HFFc6 (cell line): ENCODE results near the gene FAM117A. TPM values are rescaled to one million over a fixed set of nuclear protein-coding genes. Genes with fewer than 3 reads are reported as not detected.

ENCODE experiments used
- DNase-seq: peaks from one replicate; pipeline ENCODE4 v3.0.0-alpha.2; 2018
- H3K27ac Mint-ChIP-seq: 2 replicates; pipeline ENCODE4 v1.8.0; 2020; ENCODE audit warnings: mild to moderate bottlenecking, mixed read lengths
- H3K27me3 Mint-ChIP-seq: 2 replicates; pipeline ENCODE4 v1.8.0; 2021; ENCODE audit warnings: mild to moderate bottlenecking, moderate library complexity, mixed read lengths; ENCODE audit not compliant: insufficient read depth
- H3K36me3 Mint-ChIP-seq: 2 replicates; pipeline ENCODE4 v1.8.0; 2021; ENCODE audit warnings: low read depth, mixed read lengths
- H3K4me1 Mint-ChIP-seq: 2 replicates; pipeline ENCODE4 v1.8.0; 2020; ENCODE audit warnings: low read depth, mixed read lengths
- H3K4me3 Mint-ChIP-seq: 2 replicates; pipeline ENCODE4 v1.8.0; 2020; ENCODE audit warnings: mild to moderate bottlenecking, moderate library complexity, mixed read lengths
- H3K9me3 Mint-ChIP-seq: 2 replicates; pipeline ENCODE4 v1.8.0; 2020; ENCODE audit warnings: mild to moderate bottlenecking, mixed read lengths
- CTCF ChIP-seq: fragments of 200-600 bp; sonication (generic); IDR thresholded peaks from 2 replicates; pipeline ENCODE4 v1.5.0; 2021; ENCODE audit warnings: antibody characterized with exemption, mild to moderate bottlenecking
- total RNA-seq, 6 experiments: library from RNA; stranded (reverse); fragmentation: NEBNext Ultra II Directional; extraction: Animal tissue kit (Norgen Biotek cat#: 25700); gene quantifications; 2 replicates in 1 of 6; 3 replicates in 5 of 6; pipeline ENCODE4 v1.2.3, GENCODE V29; 2021

The FAM117A gene
- total RNA-seq, 6 experiments from 2014 or later = 0.23 to 1.1 (median 0.57) TPM

GRCh38 chr17:49707608-49708514, 56.1 kb downstream of the FAM117A start, which contains the start of gene SLC35B1:
Gene SLC35B1 (minus strand): TSS chr17:49707964. CDS start chr17:49707833, 131 bp downstream.
- H3K27me3 Mint-ChIP-seq = peaks cover 16% of the 10 kb centered on the region
- H3K27ac Mint-ChIP-seq = peak within 1 kb of the TSS; percentile 99
- H3K9me3 Mint-ChIP-seq = no peaks in the 10 kb centered on the region
- H3K4me3 Mint-ChIP-seq = peak within 1 kb of the TSS; percentile 97
- peak; percentile 99 for DNase-seq
- H3K4me1 Mint-ChIP-seq = peaks cover 34% of the 10 kb centered on the region
- peak; percentile 83 for TF ChIP-seq CTCF
- H3K36me3 Mint-ChIP-seq = peaks cover 12% of the 10 kb centered on the region

- peaks cover 13% of the 10 kb centered on the region for H3K27me3 Mint-ChIP-seq
- H3K27ac Mint-ChIP-seq = peak overlapping the region; percentile 99
- peak overlapping the region; percentile 97 for H3K4me3 Mint-ChIP-seq
- H3K4me1 Mint-ChIP-seq = peaks cover 34% of the 10 kb centered on the region
- H3K9me3 Mint-ChIP-seq = no peaks in the 10 kb centered on the region
- H3K36me3 Mint-ChIP-seq = peaks cover 12% of the 10 kb centered on the region
- no peak for DNase-seq
- no peak for TF ChIP-seq CTCF
Observed at GRCh38 chr17:49707246-49707607, 56.7 kb downstream of the FAM117A start.

- Mint-ChIP-seq H3K36me3 (peaks cover 20% of the 10 kb centered on the region), H3K4me1 (peaks cover 34% of the 10 kb centered on the region), H3K27ac (no peak overlapping the region; the same call in 1 of the 2 replicates)
Observed at GRCh38 chr17:49705254-49705653, 58.7 kb downstream of the FAM117A start.

GRCh38 chr17:49703557-49704277, 60.2 kb downstream of the FAM117A start:
- peak; percentile 74 for TF ChIP-seq CTCF
- H3K27ac Mint-ChIP-seq = no peak overlapping the region
- H3K4me1 Mint-ChIP-seq = peaks cover 27% of the 10 kb centered on the region
- DNase-seq = peak; percentile 27
- H3K27me3 Mint-ChIP-seq = peaks cover 5% of the 10 kb centered on the region; the same call in 1 of the 2 replicates
- no peaks in the 10 kb centered on the region for H3K9me3 Mint-ChIP-seq
- no peak overlapping the region for H3K4me3 Mint-ChIP-seq
- H3K36me3 Mint-ChIP-seq = peaks cover 20% of the 10 kb centered on the region

More at GRCh38 chr17:49705254-49705653, 58.7 kb downstream of the FAM117A start:
- peaks cover 5% of the 10 kb centered on the region; the same call in 1 of the 2 replicates for H3K27me3 Mint-ChIP-seq
- H3K4me3 Mint-ChIP-seq = peak overlapping the region; percentile 63
- no peaks in the 10 kb centered on the region for H3K9me3 Mint-ChIP-seq
- DNase-seq = no peak
- no peak for TF ChIP-seq CTCF

- Mint-ChIP-seq H3K4me3 (no peak overlapping the region), H3K27me3 (peaks cover 2% of the 10 kb centered on the region; the same call in 1 of the 2 replicates), H3K36me3 (peaks cover 20% of the 10 kb centered on the region), H3K4me1 (peaks cover 10% of the 10 kb centered on the region), H3K27ac (no peak overlapping the region), H3K9me3 (no peaks in the 10 kb centered on the region)
- DNase-seq = no peak
- TF ChIP-seq CTCF = no peak
Observed at GRCh38 chr17:49700960-49701359, 63.0 kb downstream of the FAM117A start.
